SK-N-MC (cell line): ENCODE results near the gene APMAP.

Source experiments
- DNase-seq: peaks from one replicate; pipeline ENCODE4 v3.0.0-alpha.2; 2011; ENCODE audit warnings: low read depth, low spot score
- H3K27ac ChIP-seq: fragments of 200-600 bp; sonication (generic); 2 replicates; pipeline ENCODE4 v1.5.1; 2016; ENCODE audit warnings: mixed run types
- H3K36me3 ChIP-seq: fragments of 200-600 bp; sonication (generic); 2 replicates; pipeline ENCODE4 v1.6.1; 2017; ENCODE audit warnings: antibody characterized with exemption, low read length, mixed read lengths; ENCODE audit not compliant: insufficient read depth
- H3K4me3 ChIP-seq: fragments of 200-600 bp; sonication (generic); 2 replicates; pipeline ENCODE4 v1.5.1; 2016
- H3K9ac ChIP-seq: fragments of 200-600 bp; sonication (generic); 2 replicates; pipeline ENCODE4 v1.8.0; 2017; ENCODE audit warnings: mixed run types, mixed read lengths; ENCODE audit not compliant: insufficient read length
- H3K9me3 ChIP-seq: fragments of 200-600 bp; sonication (generic); 2 replicates; pipeline ENCODE4 v1.6.1; 2017; ENCODE audit warnings: low read depth, mild to moderate bottlenecking, antibody characterized with exemption, low read length, moderate library complexity, mixed read lengths
- EZH2 ChIP-seq: fragments of 200-600 bp; sonication (generic); IDR thresholded peaks from one replicate; pipeline ENCODE4 v1.6.1; 2017; ENCODE audit warnings: antibody characterized with exemption
- FOXP2 ChIP-seq: optimal IDR thresholded peaks from 2 replicates; pipeline ENCODE3; 2011; ENCODE audit warnings: mild to moderate bottlenecking, moderate library complexity; ENCODE audit not compliant: insufficient read depth; ENCODE audit errors: extremely low read length, control extremely low read depth
- POLR2AphosphoS5 ChIP-seq: IDR thresholded peaks from 2 replicates; pipeline ENCODE4 v1.6.1; 2012; ENCODE audit warnings: mild to moderate bottlenecking, low read depth, low read length, borderline replicate concordance

Gene APMAP

GRCh38 chr20:25030007-25030648, 37.6 kb upstream of the APMAP start:
- DNase-seq, result no peak
- H3K9me3 ChIP-seq, result no peaks in the 10 kb centered on the region
- TF ChIP-seq EZH2 (no peak), POLR2AphosphoS5 (no peak), FOXP2 (no peak)
- H3K4me3 ChIP-seq, result no peak overlapping the region
- H3K9ac ChIP-seq, result no peak overlapping the region
- H3K36me3 ChIP-seq, result no peaks in the 10 kb centered on the region
- H3K27ac ChIP-seq, result no peak overlapping the region

- Histone ChIP-seq H3K9ac (no peak overlapping the region), H3K36me3 (no peaks in the 10 kb centered on the region), H3K9me3 (no peaks in the 10 kb centered on the region), H3K4me3 (no peak overlapping the region), H3K27ac (no peak overlapping the region)
- DNase-seq, result no peak
- TF ChIP-seq POLR2AphosphoS5, result no peak
- TF ChIP-seq FOXP2, result no peak
- TF ChIP-seq EZH2, result no peak
These were observed 33.5 kb upstream of the APMAP start for GRCh38 chr20:25025986-25026605.

GRCh38 chr20:25025091-25025861, 32.7 kb upstream of the APMAP start:
- Histone ChIP-seq H3K9me3 (no peaks in the 10 kb centered on the region), H3K36me3 (no peaks in the 10 kb centered on the region), H3K27ac (no peak overlapping the region), H3K4me3 (no peak overlapping the region), H3K9ac (no peak overlapping the region)
- no peak for DNase-seq
- TF ChIP-seq EZH2 (no peak), FOXP2 (no peak), POLR2AphosphoS5 (no peak)

GRCh38 chr20:25024171-25024570, 31.6 kb upstream of the APMAP start:
- Histone ChIP-seq H3K27ac (no peak overlapping the region), H3K36me3 (no peaks in the 10 kb centered on the region), H3K4me3 (no peak overlapping the region), H3K9ac (no peak overlapping the region), H3K9me3 (no peaks in the 10 kb centered on the region)
- DNase-seq, result no peak
- TF ChIP-seq FOXP2, result no peak

- H3K27ac ChIP-seq, result no peak overlapping the region
- TF ChIP-seq POLR2AphosphoS5, result no peak
- TF ChIP-seq FOXP2, result no peak
- TF ChIP-seq EZH2, result no peak
- H3K4me3 ChIP-seq, result no peak overlapping the region
These were observed 30.8 kb upstream of the APMAP start for GRCh38 chr20:25023356-25023755.

GRCh38 chr20:25022680-25023079, 30.1 kb upstream of the APMAP start:
- DNase-seq, result no peak
- Histone ChIP-seq H3K9me3 (no peaks in the 10 kb centered on the region), H3K27ac (no peak overlapping the region), H3K36me3 (no peaks in the 10 kb centered on the region), H3K4me3 (no peak overlapping the region), H3K9ac (no peak overlapping the region)
- TF ChIP-seq FOXP2 (no peak), EZH2 (no peak), POLR2AphosphoS5 (no peak)

More at GRCh38 chr20:25023356-25023755, 30.8 kb upstream of the APMAP start:
- DNase-seq, result no peak
- Histone ChIP-seq H3K9ac (no peak overlapping the region), H3K36me3 (no peaks in the 10 kb centered on the region), H3K9me3 (no peaks in the 10 kb centered on the region)

- H3K27ac ChIP-seq, result no peak overlapping the region
- H3K4me3 ChIP-seq, result no peak overlapping the region
- no peak for DNase-seq
- TF ChIP-seq POLR2AphosphoS5 (no peak), EZH2 (no peak), FOXP2 (no peak)
- no peak overlapping the region for H3K9ac ChIP-seq
- H3K36me3 ChIP-seq, result no peaks in the 10 kb centered on the region
- no peaks in the 10 kb centered on the region for H3K9me3 ChIP-seq
These were observed 28.8 kb upstream of the APMAP start for GRCh38 chr20:25021336-25021735.

- Histone ChIP-seq H3K4me3 (no peak overlapping the region), H3K27ac (no peak overlapping the region), H3K9ac (no peak overlapping the region), H3K36me3 (no peaks in the 10 kb centered on the region), H3K9me3 (no peaks in the 10 kb centered on the region)
- DNase-seq, result no peak
- TF ChIP-seq EZH2 (no peak), POLR2AphosphoS5 (no peak), FOXP2 (no peak)
These were observed 28.4 kb upstream of the APMAP start for GRCh38 chr20:25020901-25021301.

- no peak for TF ChIP-seq POLR2AphosphoS5
- TF ChIP-seq FOXP2, result no peak
- TF ChIP-seq EZH2, result no peak
- DNase-seq, result no peak
- Histone ChIP-seq H3K27ac (no peak overlapping the region), H3K4me3 (no peak overlapping the region), H3K36me3 (no peaks in the 10 kb centered on the region), H3K9me3 (no peaks in the 10 kb centered on the region), H3K9ac (no peak overlapping the region)
These were observed 27.8 kb upstream of the APMAP start for GRCh38 chr20:25020345-25020744.
